NCI-H1694 (cell line): ENCODE data around the gene PINK1.
"Not testable (repeated sequence)": the region's sequence is repeated elsewhere in the genome, so short reads cannot be mapped to it uniquely, and the experiment has no call there.

Experiments
- DNase-seq: peaks from one replicate; lab custom pipeline; 2025; lab: John Stamatoyannopoulos, UW

Gene PINK1

GRCh38 chr1:20645414-20645813, 12.2 kb downstream of the PINK1 start:
- no peak for DNase-seq

GRCh38 chr1:20648438-20648837, 15.2 kb downstream of the PINK1 start:
- no peak for DNase-seq

- no peak for DNase-seq
Measured at GRCh38 chr1:20648946-20649345, 15.7 kb downstream of the PINK1 start.

GRCh38 chr1:20652300-20652699, 19.0 kb downstream of the PINK1 start:
- no peak for DNase-seq

- no peak for DNase-seq
Measured at GRCh38 chr1:20654104-20654690, 20.9 kb downstream of the PINK1 start.

- DNase-seq = no peak
Measured at GRCh38 chr1:20657024-20657423, 23.8 kb downstream of the PINK1 start.

- no peak for DNase-seq
Measured at GRCh38 chr1:20658166-20658915, 25.1 kb downstream of the PINK1 start.

GRCh38 chr1:20660363-20660762, 27.1 kb downstream of the PINK1 start:
- no peak for DNase-seq

- DNase-seq = no peak
Measured at GRCh38 chr1:20660847-20661206, 27.6 kb downstream of the PINK1 start.

GRCh38 chr1:20661207-20662109, 28.2 kb downstream of the PINK1 start, which contains the start of gene DDOST:
DDOST (minus strand) TSS chr1:20661369; CDS start chr1:20661350, 19 bp downstream.
- DNase-seq = peak; percentile 97

GRCh38 chr1:20662110-20662475, 28.8 kb downstream of the PINK1 start:
- no peak for DNase-seq

- DNase-seq = no peak
Measured at GRCh38 chr1:20663365-20663764, 30.1 kb downstream of the PINK1 start.

- no peak for DNase-seq
Measured at GRCh38 chr1:20663969-20664715, 30.9 kb downstream of the PINK1 start.

GRCh38 chr1:20665726-20666125, 32.5 kb downstream of the PINK1 start:
- no peak for DNase-seq

GRCh38 chr1:20666146-20666545, 32.9 kb downstream of the PINK1 start:
- DNase-seq = no peak

- DNase-seq = no peak
Measured at GRCh38 chr1:20666804-20667203, 33.5 kb downstream of the PINK1 start.

- DNase-seq = no peak
Measured at GRCh38 chr1:20668581-20668980, 35.3 kb downstream of the PINK1 start.

GRCh38 chr1:20670936-20671335, 37.7 kb downstream of the PINK1 start:
- no peak for DNase-seq

GRCh38 chr1:20672265-20672632, 39.0 kb downstream of the PINK1 start:
- no peak for DNase-seq

GRCh38 chr1:20673626-20674025, 40.4 kb downstream of the PINK1 start:
- not testable (repeated sequence) for DNase-seq

- no peak for DNase-seq
Measured at GRCh38 chr1:20678599-20678998, 45.3 kb downstream of the PINK1 start.

- DNase-seq = no peak
Measured at GRCh38 chr1:20680269-20680668, 47.0 kb downstream of the PINK1 start.
